Measurements from ENCODE around the gene IDH1. TPM values are rescaled to one million over a fixed set of nuclear protein-coding genes. Genes with fewer than 3 reads are reported as not detected.

The IDH1 gene
- total RNA-seq, 1 experiment from 2014 or later, result 91.2 TPM

DNA sequence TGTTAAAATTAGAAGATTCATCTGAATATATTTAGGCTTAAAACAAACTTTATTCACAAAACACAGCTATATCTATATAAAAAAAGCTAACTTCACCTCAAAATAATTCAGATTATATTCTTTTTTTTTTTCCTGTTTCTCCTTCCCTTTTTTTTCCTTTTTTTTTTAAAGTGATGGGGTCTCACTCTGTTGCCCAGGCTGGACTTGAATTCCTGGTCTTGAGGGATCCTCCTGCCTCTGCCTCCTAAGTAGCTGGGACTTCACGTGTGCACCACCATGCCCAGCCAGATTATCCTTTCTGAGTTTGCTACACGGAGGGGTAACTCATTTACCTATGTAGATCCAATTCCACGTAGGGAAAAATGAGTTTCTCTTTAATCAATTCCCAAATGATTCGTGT is 3.8 kb downstream of the IDH1 start:
- Histone ChIP-seq H3K9me2 (ENCODE audit: insufficient read depth) (no peaks in the 10 kb centered on the region), H3K4me2 (ENCODE audit: low read length) (no peak overlapping the region), H3K27ac (ENCODE audit: low read depth, low read length) (no peak overlapping the region), H4K20me1 (ENCODE audit: insufficient read depth) (no peaks in the 10 kb centered on the region), H3K4me1 (ENCODE audit: control insufficient read depth in 1 of 2, insufficient read depth in 2 of 2, low read length in 2 of 2) (peaks cover 9 to 16% of the 10 kb centered on the region in 2 experiments; a peak in 3 of 4 replicates), H3K79me2 (ENCODE audit: insufficient read depth, low read length) (no peaks in the 10 kb centered on the region), H3K9me3 (ENCODE audit: control insufficient read depth in 1 of 2, insufficient read depth in 1 of 2, low read depth in 1 of 2, low read length in 2 of 2) (no peaks in the 10 kb centered on the region), H3K36me3 (ENCODE audit: control insufficient read depth in 1 of 2, insufficient read depth in 2 of 2, low read length in 2 of 2) (peaks cover 0 to 8% of the 10 kb centered on the region in 2 experiments; a peak in 2 of 4 replicates), H3K4me3 (replicated peaks in 1 of 2; ENCODE audit: low read depth in 1 of 2, low read length in 2 of 2) (no peak overlapping the region), H2AFZ (ENCODE audit: low read depth, low read length, poor library complexity, severe bottlenecking) (no peak overlapping the region), H3K9ac (ENCODE audit: low read length) (no peak overlapping the region), H3K27me3 (ENCODE audit: insufficient read depth, low read length) (no peaks in the 10 kb centered on the region)
- CTCF ChIA-PET, result interaction anchor here (0.9 kb wide), 1 partner anchor 76 kb away, joined by 3 read pairs; no protein-coding TSS in a partner anchor
- no peak for ATAC-seq
- POLR2A ChIA-PET, result no interaction called here
- RAD21 ChIA-PET (ENCODE audit: low non-redundant PET in 1 of 2, low total read pairs in 2 of 2, uncharacterized antibody in 2 of 2, unreplicated experiment in 2 of 2), result no interaction called here
- TF ChIP-seq YY1 (IDR thresholded peaks at IDR 0.05; ENCODE audit: extremely low read depth, insufficient replicate concordance, low read depth, low read length) (no peak), EGR1 (IDR thresholded peaks at IDR 0.05; ENCODE audit: low read depth) (no peak), EZH2 (IDR thresholded peaks at IDR 0.05) (no peak), CEBPB (IDR thresholded peaks at IDR 0.05; ENCODE audit: low read depth) (no peak), RAD21 (IDR thresholded peaks at IDR 0.05; ENCODE audit: low read depth) (no peak), ZFX (IDR thresholded peaks at IDR 0.05) (no peak), SP1 (IDR thresholded peaks at IDR 0.05; ENCODE audit: low read depth) (no peak), ZNF274 (IDR thresholded peaks at IDR 0.05; ENCODE audit: low read depth, low read length) (no peak), ELF1 (IDR thresholded peaks at IDR 0.05; ENCODE audit: borderline replicate concordance, low read depth) (no peak), TCF7L2 (IDR thresholded peaks at IDR 0.05; ENCODE audit: borderline replicate concordance, extremely low read depth, insufficient read depth, insufficient read length) (no peak), SIN3A (IDR thresholded peaks at IDR 0.05; ENCODE audit: low read depth) (no peak), SRF (IDR thresholded peaks at IDR 0.05; ENCODE audit: low read depth) (no peak), JUND (IDR thresholded peaks at IDR 0.05) (no peak), FOSL1 (IDR thresholded peaks at IDR 0.05; ENCODE audit: low read depth) (no peak)
- TF ChIP-seq, protein P1, sequence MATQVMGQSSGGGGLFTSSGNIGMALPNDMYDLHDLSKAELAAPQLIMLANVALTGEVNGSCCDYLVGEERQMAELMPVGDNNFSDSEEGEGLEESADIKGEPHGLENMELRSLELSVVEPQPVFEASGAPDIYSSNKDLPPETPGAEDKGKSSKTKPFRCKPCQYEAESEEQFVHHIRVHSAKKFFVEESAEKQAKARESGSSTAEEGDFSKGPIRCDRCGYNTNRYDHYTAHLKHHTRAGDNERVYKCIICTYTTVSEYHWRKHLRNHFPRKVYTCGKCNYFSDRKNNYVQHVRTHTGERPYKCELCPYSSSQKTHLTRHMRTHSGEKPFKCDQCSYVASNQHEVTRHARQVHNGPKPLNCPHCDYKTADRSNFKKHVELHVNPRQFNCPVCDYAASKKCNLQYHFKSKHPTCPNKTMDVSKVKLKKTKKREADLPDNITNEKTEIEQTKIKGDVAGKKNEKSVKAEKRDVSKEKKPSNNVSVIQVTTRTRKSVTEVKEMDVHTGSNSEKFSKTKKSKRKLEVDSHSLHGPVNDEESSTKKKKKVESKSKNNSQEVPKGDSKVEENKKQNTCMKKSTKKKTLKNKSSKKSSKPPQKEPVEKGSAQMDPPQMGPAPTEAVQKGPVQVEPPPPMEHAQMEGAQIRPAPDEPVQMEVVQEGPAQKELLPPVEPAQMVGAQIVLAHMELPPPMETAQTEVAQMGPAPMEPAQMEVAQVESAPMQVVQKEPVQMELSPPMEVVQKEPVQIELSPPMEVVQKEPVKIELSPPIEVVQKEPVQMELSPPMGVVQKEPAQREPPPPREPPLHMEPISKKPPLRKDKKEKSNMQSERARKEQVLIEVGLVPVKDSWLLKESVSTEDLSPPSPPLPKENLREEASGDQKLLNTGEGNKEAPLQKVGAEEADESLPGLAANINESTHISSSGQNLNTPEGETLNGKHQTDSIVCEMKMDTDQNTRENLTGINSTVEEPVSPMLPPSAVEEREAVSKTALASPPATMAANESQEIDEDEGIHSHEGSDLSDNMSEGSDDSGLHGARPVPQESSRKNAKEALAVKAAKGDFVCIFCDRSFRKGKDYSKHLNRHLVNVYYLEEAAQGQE (IDR thresholded peaks at IDR 0.05; ENCODE audit: low read depth), result no peak
- TF ChIP-seq, protein P2, sequence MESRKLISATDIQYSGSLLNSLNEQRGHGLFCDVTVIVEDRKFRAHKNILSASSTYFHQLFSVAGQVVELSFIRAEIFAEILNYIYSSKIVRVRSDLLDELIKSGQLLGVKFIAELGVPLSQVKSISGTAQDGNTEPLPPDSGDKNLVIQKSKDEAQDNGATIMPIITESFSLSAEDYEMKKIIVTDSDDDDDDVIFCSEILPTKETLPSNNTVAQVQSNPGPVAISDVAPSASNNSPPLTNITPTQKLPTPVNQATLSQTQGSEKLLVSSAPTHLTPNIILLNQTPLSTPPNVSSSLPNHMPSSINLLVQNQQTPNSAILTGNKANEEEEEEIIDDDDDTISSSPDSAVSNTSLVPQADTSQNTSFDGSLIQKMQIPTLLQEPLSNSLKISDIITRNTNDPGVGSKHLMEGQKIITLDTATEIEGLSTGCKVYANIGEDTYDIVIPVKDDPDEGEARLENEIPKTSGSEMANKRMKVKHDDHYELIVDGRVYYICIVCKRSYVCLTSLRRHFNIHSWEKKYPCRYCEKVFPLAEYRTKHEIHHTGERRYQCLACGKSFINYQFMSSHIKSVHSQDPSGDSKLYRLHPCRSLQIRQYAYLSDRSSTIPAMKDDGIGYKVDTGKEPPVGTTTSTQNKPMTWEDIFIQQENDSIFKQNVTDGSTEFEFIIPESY (IDR thresholded peaks at IDR 0.05; ENCODE audit: extremely low read depth, insufficient replicate concordance, low read length), result no peak
- TF ChIP-seq, protein P3, sequence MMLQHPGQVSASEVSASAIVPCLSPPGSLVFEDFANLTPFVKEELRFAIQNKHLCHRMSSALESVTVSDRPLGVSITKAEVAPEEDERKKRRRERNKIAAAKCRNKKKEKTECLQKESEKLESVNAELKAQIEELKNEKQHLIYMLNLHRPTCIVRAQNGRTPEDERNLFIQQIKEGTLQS (IDR thresholded peaks at IDR 0.05), result no peak
- TF ChIP-seq, protein P4, sequence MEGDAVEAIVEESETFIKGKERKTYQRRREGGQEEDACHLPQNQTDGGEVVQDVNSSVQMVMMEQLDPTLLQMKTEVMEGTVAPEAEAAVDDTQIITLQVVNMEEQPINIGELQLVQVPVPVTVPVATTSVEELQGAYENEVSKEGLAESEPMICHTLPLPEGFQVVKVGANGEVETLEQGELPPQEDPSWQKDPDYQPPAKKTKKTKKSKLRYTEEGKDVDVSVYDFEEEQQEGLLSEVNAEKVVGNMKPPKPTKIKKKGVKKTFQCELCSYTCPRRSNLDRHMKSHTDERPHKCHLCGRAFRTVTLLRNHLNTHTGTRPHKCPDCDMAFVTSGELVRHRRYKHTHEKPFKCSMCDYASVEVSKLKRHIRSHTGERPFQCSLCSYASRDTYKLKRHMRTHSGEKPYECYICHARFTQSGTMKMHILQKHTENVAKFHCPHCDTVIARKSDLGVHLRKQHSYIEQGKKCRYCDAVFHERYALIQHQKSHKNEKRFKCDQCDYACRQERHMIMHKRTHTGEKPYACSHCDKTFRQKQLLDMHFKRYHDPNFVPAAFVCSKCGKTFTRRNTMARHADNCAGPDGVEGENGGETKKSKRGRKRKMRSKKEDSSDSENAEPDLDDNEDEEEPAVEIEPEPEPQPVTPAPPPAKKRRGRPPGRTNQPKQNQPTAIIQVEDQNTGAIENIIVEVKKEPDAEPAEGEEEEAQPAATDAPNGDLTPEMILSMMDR (IDR thresholded peaks at IDR 0.05 in 2 of 3, conservative IDR thresholded peaks at IDR 0.05 in 1 of 3; ENCODE audit: borderline replicate concordance in 1 of 3, insufficient read depth in 1 of 3, low read depth in 2 of 3, low read length in 2 of 3), result no peak
- no TSS peak for BruUV-seq (replicated peaks)
- DNase-seq (ENCODE audit: low read depth, low spot score), result no peak
- intact Hi-C loops (cut with micrococcal nuclease), result loop anchor here (5.0 kb wide), 1 partner anchor 504 kb away; no protein-coding TSS in a partner anchor
